DOHH2 (cell line): ENCODE measurements around the gene ZBTB44.
"Not testable (repeated sequence)": the region's sequence is repeated elsewhere in the genome, so short reads cannot be mapped to it uniquely, and the experiment has no call there.

ENCODE experiments used
- CTCF ChIP-seq: fragments of 200-600 bp; sonication (generic); IDR thresholded peaks from one replicate; pipeline ENCODE4 v1.5.1; 2014; ENCODE audit warnings: antibody characterized with exemption, mild to moderate bottlenecking, low read depth, low read length; ENCODE audit not compliant: poor library complexity, severe bottlenecking
- EZH2phosphoT487 ChIP-seq: fragments of 200-600 bp; sonication (generic); IDR thresholded peaks from 2 replicates; pipeline ENCODE4 v1.6.1; 2017; ENCODE audit warnings: borderline replicate concordance, mild to moderate bottlenecking, antibody characterized with exemption, low read length, moderate library complexity, mixed read lengths

GRCh38 chr11:130233486-130233885, 81.2 kb downstream of the ZBTB44 start:
- not testable (repeated sequence) for TF ChIP-seq CTCF, EZH2phosphoT487
